ENCODE measurements around the gene NTNG1. TPM values are rescaled to one million over a fixed set of nuclear protein-coding genes. Genes with fewer than 3 reads are reported as not detected.

The NTNG1 gene
- total and polyA plus RNA-seq, 12 donors: 0.13 to 4.6 (median 2.8) TPM; not detected in 2

DNA sequence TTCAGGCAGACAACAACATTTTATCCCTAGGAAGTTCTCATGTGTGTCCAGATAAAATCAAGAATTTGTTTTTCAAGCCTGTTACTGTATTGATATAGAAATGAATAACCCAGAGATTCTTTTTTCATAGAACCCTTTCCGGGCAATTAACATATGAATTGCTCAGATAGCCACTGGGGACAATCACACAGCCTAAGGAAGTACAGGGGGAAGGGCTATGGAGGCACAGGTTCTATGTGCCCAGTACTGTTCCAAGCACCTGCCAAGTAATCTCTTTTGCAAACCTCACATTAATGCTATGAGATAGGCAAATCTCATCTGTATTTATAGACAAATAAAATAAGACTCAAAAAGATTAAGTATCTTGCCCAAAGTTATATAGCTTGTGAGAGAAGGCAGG, 84.9 kb downstream of the NTNG1 start:
- Histone ChIP-seq H3K4me3 (no peak overlapping the region), H3K27me3 (no peaks in the 10 kb centered on the region), H3K27ac (no peak overlapping the region), H3K36me3 (replicated peaks in 1 of 2) (no peaks in the 10 kb centered on the region), H3K9me3 (replicated peaks in 1 of 3) (no peaks in the 10 kb centered on the region), H3K4me1 (replicated peaks in 1 of 2) (no peaks in the 10 kb centered on the region)
- TF ChIP-seq, protein P1, sequence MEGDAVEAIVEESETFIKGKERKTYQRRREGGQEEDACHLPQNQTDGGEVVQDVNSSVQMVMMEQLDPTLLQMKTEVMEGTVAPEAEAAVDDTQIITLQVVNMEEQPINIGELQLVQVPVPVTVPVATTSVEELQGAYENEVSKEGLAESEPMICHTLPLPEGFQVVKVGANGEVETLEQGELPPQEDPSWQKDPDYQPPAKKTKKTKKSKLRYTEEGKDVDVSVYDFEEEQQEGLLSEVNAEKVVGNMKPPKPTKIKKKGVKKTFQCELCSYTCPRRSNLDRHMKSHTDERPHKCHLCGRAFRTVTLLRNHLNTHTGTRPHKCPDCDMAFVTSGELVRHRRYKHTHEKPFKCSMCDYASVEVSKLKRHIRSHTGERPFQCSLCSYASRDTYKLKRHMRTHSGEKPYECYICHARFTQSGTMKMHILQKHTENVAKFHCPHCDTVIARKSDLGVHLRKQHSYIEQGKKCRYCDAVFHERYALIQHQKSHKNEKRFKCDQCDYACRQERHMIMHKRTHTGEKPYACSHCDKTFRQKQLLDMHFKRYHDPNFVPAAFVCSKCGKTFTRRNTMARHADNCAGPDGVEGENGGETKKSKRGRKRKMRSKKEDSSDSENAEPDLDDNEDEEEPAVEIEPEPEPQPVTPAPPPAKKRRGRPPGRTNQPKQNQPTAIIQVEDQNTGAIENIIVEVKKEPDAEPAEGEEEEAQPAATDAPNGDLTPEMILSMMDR (IDR thresholded peaks at IDR 0.05): no peak
- TF ChIP-seq POLR2A (IDR thresholded peaks at IDR 0.05): no peak
- no peak for DNase-seq
- 68 to 85% (median 77%) methylated on average over 1 of the region's 1 CpG for WGBS, 4 donors
- intact Hi-C loops (cut with DNase I): no loop called here

DNA sequence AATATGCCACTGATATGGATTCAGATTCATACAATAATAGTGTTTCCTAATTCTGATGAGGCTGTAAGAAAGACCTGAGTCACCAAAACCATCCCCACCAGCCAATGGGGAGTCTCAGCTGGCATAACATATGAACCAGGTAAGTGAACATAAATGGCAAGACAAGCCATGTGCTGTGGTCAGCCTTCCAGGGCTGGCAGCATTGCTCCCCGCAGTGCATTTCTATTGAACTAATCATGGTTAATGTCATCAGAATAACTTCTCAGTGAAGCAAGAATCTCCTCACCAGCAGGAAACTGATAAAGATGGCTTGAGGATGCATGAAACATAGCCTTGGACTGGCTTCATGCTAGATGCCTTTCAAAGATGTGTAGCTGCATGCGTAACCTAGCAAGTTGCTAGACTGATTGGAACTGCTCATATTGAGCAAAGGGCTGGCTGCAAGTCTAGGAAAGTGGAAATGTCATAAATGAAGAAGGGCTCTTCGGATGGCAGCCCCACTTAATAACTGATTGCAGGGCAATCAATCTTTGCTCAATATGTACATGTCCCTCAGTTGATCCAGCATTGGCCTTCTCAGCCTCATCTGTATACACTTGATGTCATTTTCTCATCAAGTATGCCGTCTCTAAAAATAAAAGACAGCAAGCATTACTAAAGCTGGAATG, 88.0 kb downstream of the NTNG1 start:
- no peak for TF ChIP-seq POLR2A (IDR thresholded peaks at IDR 0.05)
- TF ChIP-seq, protein P1 (IDR thresholded peaks at IDR 0.05): no peak
- Histone ChIP-seq H3K4me3 (no peak overlapping the region), H3K4me1 (replicated peaks in 1 of 2) (no peaks in the 10 kb centered on the region), H3K9me3 (replicated peaks in 1 of 3) (no peaks in the 10 kb centered on the region), H3K36me3 (replicated peaks in 1 of 2) (no peaks in the 10 kb centered on the region), H3K27me3 (no peaks in the 10 kb centered on the region), H3K27ac (no peak overlapping the region)
- no peak for DNase-seq
- 73 to 79% (median 75%) methylated on average over 4 of the region's 4 CpGs for WGBS, 4 donors
- intact Hi-C loops (cut with DNase I): no loop called here

DNA sequence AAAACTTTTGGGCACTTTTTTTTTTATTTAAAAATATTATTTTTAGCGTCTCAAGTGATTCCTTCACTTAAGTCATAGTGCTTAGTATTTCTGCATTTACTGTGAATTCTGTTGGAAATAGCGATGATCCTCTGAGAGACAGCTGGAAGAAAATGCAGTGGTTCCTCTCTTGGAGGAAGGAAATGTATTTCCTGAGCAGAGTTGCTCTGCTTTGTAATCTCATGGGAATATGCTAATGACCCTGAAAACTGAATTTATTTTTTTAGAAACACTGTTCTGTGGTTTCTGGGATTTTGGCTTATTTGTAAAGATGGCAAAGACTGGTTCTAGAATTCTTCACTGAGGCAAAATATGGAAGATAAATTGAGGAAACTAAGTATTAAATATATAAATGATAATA, 88.9 kb downstream of the NTNG1 start:
- 57 to 71% (median 59%) methylated on average over 2 of the region's 2 CpGs for WGBS, 4 donors
- H3K27me3 ChIP-seq: no peaks in the 10 kb centered on the region
- no peak for DNase-seq
- H3K9me3 ChIP-seq (replicated peaks in 1 of 3): no peaks in the 10 kb centered on the region
- no peaks in the 10 kb centered on the region for H3K4me1 ChIP-seq (replicated peaks in 1 of 2)
- H3K4me3 ChIP-seq: no peak overlapping the region
- no peak overlapping the region for H3K27ac ChIP-seq
- H3K36me3 ChIP-seq (replicated peaks in 1 of 2): no peaks in the 10 kb centered on the region
- intact Hi-C loops (cut with DNase I): no loop called here
- TF ChIP-seq, protein P1 (IDR thresholded peaks at IDR 0.05): no peak
- TF ChIP-seq POLR2A (IDR thresholded peaks at IDR 0.05): no peak

DNA sequence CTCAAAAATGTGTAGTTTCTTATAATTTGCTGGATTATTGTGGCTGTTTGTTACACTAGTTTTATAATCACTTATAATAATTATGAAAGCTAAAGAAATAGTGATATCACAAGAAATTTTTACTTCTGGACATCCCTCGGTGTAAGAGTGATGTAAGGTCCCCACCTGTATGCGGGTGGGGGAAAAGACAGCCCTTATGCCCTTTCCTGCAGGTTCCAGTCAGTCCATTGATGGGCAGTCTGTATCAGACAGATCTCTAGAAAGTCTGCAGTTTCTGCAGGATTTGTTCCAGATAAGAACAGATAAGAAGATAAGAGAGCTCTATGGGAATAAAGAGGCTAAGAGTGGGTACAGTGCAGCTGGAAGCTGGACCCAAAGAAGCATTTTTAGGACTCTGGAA, 89.3 kb downstream of the NTNG1 start:
- intact Hi-C loops (cut with DNase I): no loop called here
- H3K4me3 ChIP-seq: no peak overlapping the region
- H3K4me1 ChIP-seq (replicated peaks in 1 of 2): no peaks in the 10 kb centered on the region
- no peak overlapping the region for H3K27ac ChIP-seq
- H3K9me3 ChIP-seq (replicated peaks in 1 of 3): no peaks in the 10 kb centered on the region
- no peaks in the 10 kb centered on the region for H3K36me3 ChIP-seq (replicated peaks in 1 of 2)
- 76 to 96% (median 79%) methylated on average over 2 of the region's 2 CpGs for WGBS, 4 donors
- TF ChIP-seq, protein P1 (IDR thresholded peaks at IDR 0.05): no peak
- TF ChIP-seq POLR2A (IDR thresholded peaks at IDR 0.05): no peak
- DNase-seq: no peak
- H3K27me3 ChIP-seq: no peaks in the 10 kb centered on the region
